Measurements from ENCODE around the gene ANKRD29. TPM values are rescaled to one million over a fixed set of nuclear protein-coding genes. Genes with fewer than 3 reads are reported as not detected.
"Not testable (repeated sequence)": the region's sequence is repeated elsewhere in the genome, so short reads cannot be mapped to it uniquely, and the experiment has no call there.

ANKRD29 gene
- total RNA-seq, 1 experiment from 2014 or later: 3.2 TPM

GRCh38 chr18:23560186-23560585, 102.5 kb downstream of the ANKRD29 start:
- no peak for DNase-seq (ENCODE audit: low read depth, low spot score)
- in situ Hi-C loops (cut with HindIII; ENCODE audit: low pct_unique_long_range_greater_than_20kb, low sequenced_read_pairs): no loop called here

DNA sequence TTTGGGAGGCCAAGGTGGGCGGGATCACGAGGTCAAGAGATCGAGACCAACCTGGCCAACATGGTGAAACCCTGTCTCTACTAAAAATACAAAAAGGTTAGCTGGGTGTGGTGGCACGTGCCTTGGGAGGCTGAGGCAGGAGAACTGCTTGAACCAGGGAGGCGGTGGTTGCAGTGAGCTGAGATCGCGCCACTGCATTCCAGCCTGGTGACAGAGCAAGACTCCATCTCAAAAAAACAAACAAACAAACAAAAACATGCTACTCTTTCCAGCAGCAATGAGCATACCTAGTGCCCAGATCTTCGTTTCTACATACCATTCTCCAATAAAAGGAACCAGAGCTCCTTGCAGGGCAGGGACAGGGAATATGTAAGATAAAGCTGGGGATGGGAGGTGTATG, 105.2 kb downstream of the ANKRD29 start:
- in situ Hi-C loops (cut with HindIII; ENCODE audit: low pct_unique_long_range_greater_than_20kb, low sequenced_read_pairs); DNase-seq (ENCODE audit: low read depth, low spot score): not testable (repeated sequence)

- in situ Hi-C loops (cut with HindIII; ENCODE audit: low pct_unique_long_range_greater_than_20kb, low sequenced_read_pairs): no loop called here
- DNase-seq (ENCODE audit: low read depth, low spot score): no peak
Observed at GRCh38 chr18:23556145-23556780, 106.4 kb downstream of the ANKRD29 start.

DNA sequence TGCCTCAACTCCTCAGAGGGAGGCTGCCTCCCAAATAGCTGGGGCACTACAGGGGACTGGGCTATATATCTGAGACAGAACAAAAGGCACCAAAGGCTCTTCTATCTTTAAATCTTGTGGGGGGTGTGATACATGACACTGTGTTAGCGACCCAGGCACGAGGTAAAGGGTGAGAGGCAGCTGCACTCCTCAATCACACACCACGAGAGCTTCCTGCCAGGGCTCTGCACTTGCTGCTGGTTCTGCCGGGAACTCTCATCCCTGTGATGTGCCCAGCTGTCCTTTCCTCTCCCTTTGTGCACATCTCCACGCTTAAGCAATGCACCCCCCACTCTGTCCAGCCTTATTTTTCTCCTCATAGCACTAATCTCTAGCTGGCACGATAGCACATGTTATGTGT, 108.8 kb downstream of the ANKRD29 start:
- in situ Hi-C loops (cut with HindIII; ENCODE audit: low pct_unique_long_range_greater_than_20kb, low sequenced_read_pairs): no loop called here
- no peak for DNase-seq (ENCODE audit: low read depth, low spot score)

DNA sequence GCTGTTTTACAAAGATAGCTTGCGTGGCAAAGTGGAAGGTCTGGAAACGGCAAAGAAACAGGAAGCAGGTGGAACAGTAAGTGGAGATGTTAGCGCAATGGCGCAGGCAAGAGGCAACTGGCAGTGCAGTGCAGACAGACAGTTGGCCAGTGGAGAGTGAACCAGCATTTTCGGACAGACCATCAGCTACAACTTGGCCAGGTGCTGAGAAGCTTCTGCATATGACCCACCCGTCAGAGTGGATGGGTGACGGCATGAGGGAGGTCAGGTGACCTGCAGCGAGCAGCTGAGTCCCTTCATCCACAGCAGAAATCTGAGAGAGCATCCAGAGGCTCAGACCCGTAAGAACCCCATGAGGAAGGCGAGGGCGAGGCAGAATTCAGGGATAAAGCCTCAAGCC, 110.2 kb downstream of the ANKRD29 start:
- in situ Hi-C loops (cut with HindIII; ENCODE audit: low pct_unique_long_range_greater_than_20kb, low sequenced_read_pairs): no loop called here
- no peak for DNase-seq (ENCODE audit: low read depth, low spot score)

GRCh38 chr18:23551978-23552377, 110.7 kb downstream of the ANKRD29 start:
- in situ Hi-C loops (cut with HindIII; ENCODE audit: low pct_unique_long_range_greater_than_20kb, low sequenced_read_pairs): no loop called here
- no peak for DNase-seq (ENCODE audit: low read depth, low spot score)

DNA sequence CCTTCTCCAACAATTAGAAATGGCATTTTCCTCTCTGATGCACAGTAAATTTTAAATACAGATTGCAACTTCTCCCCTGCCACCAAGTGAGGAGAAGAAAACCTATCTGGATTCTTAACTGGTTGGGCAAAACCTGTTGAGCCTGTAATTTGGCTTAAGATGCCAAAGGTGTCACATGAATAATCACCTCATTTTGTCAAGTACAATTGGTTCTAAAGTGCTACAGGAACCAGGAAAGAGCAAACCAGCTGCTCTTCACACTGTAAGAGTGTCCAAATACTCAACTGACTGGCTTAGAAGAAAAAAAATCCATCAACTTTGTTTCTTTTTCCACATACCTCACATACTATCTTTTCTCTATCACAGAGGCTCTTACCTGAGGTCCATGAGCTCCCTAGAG, 111.8 kb downstream of the ANKRD29 start:
- in situ Hi-C loops (cut with HindIII; ENCODE audit: low pct_unique_long_range_greater_than_20kb, low sequenced_read_pairs): no loop called here
- no peak for DNase-seq (ENCODE audit: low read depth, low spot score)

Small RNA genes lying within 50 kb of the gene (small RNA-seq; reads per million reads assigned to genes)
- gene RF00019: 0 reads per million in 2 experiments

Other genes starting within 250 kb of the ANKRD29 start
- 52.4 and 58.5 TPM in 2 replicates for gene RIOK3, start 209.6 kb downstream of the ANKRD29 start, total RNA-seq (2014; rRNA removed; shearing (Covaris generic))
- gene RMC1, start 159.4 kb downstream of the ANKRD29 start, total RNA-seq (2014; rRNA removed; shearing (Covaris generic)): 32.9 and 38.3 TPM in 2 replicates
- 37.8 and 39.4 TPM in 2 replicates for gene NPC1, start 76.4 kb downstream of the ANKRD29 start, total RNA-seq (2014; rRNA removed; shearing (Covaris generic))
- gene LAMA3, start 26.5 kb upstream of the ANKRD29 start, total RNA-seq (2014; rRNA removed; shearing (Covaris generic)): 0.67 and 1.1 TPM in 2 replicates